Stimulated activated CD8-positive, alpha-beta memory T cell treated with anti-CD3 and anti-CD28 coated beads, Interleukin-4, amount 100 ng/mL, for 4 hours (primary cell): ENCODE data around the gene RANBP1.

ENCODE experiments used
- DNase-seq, 2 donors: peaks; one replicate each; pipeline ENCODE4 v3.0.0-alpha.2; 2020; ENCODE audit warnings: low read depth in 2 of 2, low spot score in 1 of 2

The RANBP1 gene

GRCh38 chr22:20167643-20168322 is 51.9 kb downstream of the RANBP1 start:
- no peak for DNase-seq

- DNase-seq = no peak
Observed at GRCh38 chr22:20169253-20169822, 53.4 kb downstream of the RANBP1 start.

- DNase-seq = no peak
Observed at GRCh38 chr22:20170170-20170569, 54.3 kb downstream of the RANBP1 start.

- no peak for DNase-seq
Observed at GRCh38 chr22:20171288-20172140, 55.6 kb downstream of the RANBP1 start.

GRCh38 chr22:20172141-20172613 is 56.3 kb downstream of the RANBP1 start:
- DNase-seq = no peak

- DNase-seq = no peak
Observed at GRCh38 chr22:20173246-20173645, 57.3 kb downstream of the RANBP1 start.

GRCh38 chr22:20173772-20174171 is 57.9 kb downstream of the RANBP1 start:
- no peak for DNase-seq

GRCh38 chr22:20174785-20175596 is 59.1 kb downstream of the RANBP1 start:
- DNase-seq = no peak

GRCh38 chr22:20175597-20175900 is 59.6 kb downstream of the RANBP1 start:
- no peak for DNase-seq

GRCh38 chr22:20176421-20177085 is 60.6 kb downstream of the RANBP1 start:
- no peak for DNase-seq
